ENCODE data around the gene ANKRD62. TPM values are rescaled to one million over a fixed set of nuclear protein-coding genes. Genes with fewer than 3 reads are reported as not detected.
"Not testable (repeated sequence)": the region's sequence is repeated elsewhere in the genome, so short reads cannot be mapped to it uniquely, and the experiment has no call there.

Gene ANKRD62
- total and polyA plus RNA-seq, 4 donors: not detected

- no peak overlapping the region for H3K4me3 ChIP-seq (ENCODE audit: low read length in 2 of 2)
- WGBS, 2 donors: 82 to 87% methylated on average over 3 of the region's 3 CpGs
- no peaks in the 10 kb centered on the region for H3K4me1 ChIP-seq (ENCODE audit: control insufficient read depth in 1 of 2, insufficient read depth in 2 of 2, low read length in 2 of 2)
- no peaks in the 10 kb centered on the region for H3K9me3 ChIP-seq (ENCODE audit: control insufficient read depth, low read length)
- no peak for ATAC-seq (ENCODE audit: low FRiP score)
- DNase-seq: no peak
- no peaks in the 10 kb centered on the region for H3K27me3 ChIP-seq (ENCODE audit: control insufficient read depth in 1 of 2, insufficient read depth in 2 of 2, low read length in 1 of 2)
- intact Hi-C loops (cut with DNase I): no loop called here
- H3K36me3 ChIP-seq (ENCODE audit: control insufficient read depth in 1 of 2, insufficient read depth in 2 of 2, low read length in 1 of 2): no peaks in the 10 kb centered on the region
- no peak overlapping the region for H3K27ac ChIP-seq (ENCODE audit: low read depth in 1 of 2, low read length in 2 of 2)
Observed at GRCh38 chr18:12074736-12075135, 18.9 kb upstream of the ANKRD62 start.

GRCh38 chr18:12076424-12077140, 17.1 kb upstream of the ANKRD62 start:
- H3K4me3 ChIP-seq (ENCODE audit: low read length in 2 of 2): peak overlapping the region; percentile 29 to 39
- H3K27me3 ChIP-seq (ENCODE audit: control insufficient read depth in 1 of 2, insufficient read depth in 2 of 2, low read length in 1 of 2): no peaks in the 10 kb centered on the region
- ATAC-seq (ENCODE audit: low FRiP score): peak; percentile 48
- H3K27ac ChIP-seq (ENCODE audit: low read depth in 1 of 2, low read length in 2 of 2): peak overlapping the region in 1 of 2 donors; percentile 32
- no peaks in the 10 kb centered on the region for H3K4me1 ChIP-seq (ENCODE audit: control insufficient read depth in 1 of 2, insufficient read depth in 2 of 2, low read length in 2 of 2)
- peak; percentile 46 to 71 for DNase-seq
- WGBS, 2 donors: 33 to 44% methylated on average over 22 to 52 of the region's 59 CpGs
- no peaks in the 10 kb centered on the region for H3K36me3 ChIP-seq (ENCODE audit: control insufficient read depth in 1 of 2, insufficient read depth in 2 of 2, low read length in 1 of 2)
- H3K9me3 ChIP-seq (ENCODE audit: control insufficient read depth, low read length): no peaks in the 10 kb centered on the region
- intact Hi-C loops (cut with DNase I): no loop called here

GRCh38 chr18:12077994-12078393, 15.6 kb upstream of the ANKRD62 start:
- ATAC-seq (ENCODE audit: low FRiP score); H3K4me1 ChIP-seq (ENCODE audit: control insufficient read depth in 1 of 2, insufficient read depth in 2 of 2, low read length in 2 of 2); intact Hi-C loops (cut with DNase I); H3K4me3 ChIP-seq (ENCODE audit: low read length in 2 of 2); DNase-seq; H3K9me3 ChIP-seq (ENCODE audit: control insufficient read depth, low read length); H3K36me3 ChIP-seq (ENCODE audit: control insufficient read depth in 1 of 2, insufficient read depth in 2 of 2, low read length in 1 of 2); H3K27ac ChIP-seq (ENCODE audit: low read depth in 1 of 2, low read length in 2 of 2); H3K27me3 ChIP-seq (ENCODE audit: control insufficient read depth in 1 of 2, insufficient read depth in 2 of 2, low read length in 1 of 2): not testable (repeated sequence)
- 93 to 100% methylated on average over 2 of the region's 4 CpGs for WGBS, 2 donors

GRCh38 chr18:12079491-12080237, 14.0 kb upstream of the ANKRD62 start:
- H3K4me1 ChIP-seq (ENCODE audit: control insufficient read depth in 1 of 2, insufficient read depth in 2 of 2, low read length in 2 of 2): no peaks in the 10 kb centered on the region
- H3K36me3 ChIP-seq (ENCODE audit: control insufficient read depth in 1 of 2, insufficient read depth in 2 of 2, low read length in 1 of 2): no peaks in the 10 kb centered on the region
- H3K4me3 ChIP-seq (ENCODE audit: low read length in 2 of 2): no peak overlapping the region
- H3K27me3 ChIP-seq (ENCODE audit: control insufficient read depth in 1 of 2, insufficient read depth in 2 of 2, low read length in 1 of 2): no peaks in the 10 kb centered on the region
- ATAC-seq (ENCODE audit: low FRiP score): no peak
- peak in 1 of 2 donors; percentile 54 for DNase-seq
- no peaks in the 10 kb centered on the region for H3K9me3 ChIP-seq (ENCODE audit: control insufficient read depth, low read length)
- intact Hi-C loops (cut with DNase I): no loop called here
- no peak overlapping the region for H3K27ac ChIP-seq (ENCODE audit: low read depth in 1 of 2, low read length in 2 of 2)
- 23 to 30% methylated on average over 6 of the region's 6 CpGs for WGBS, 2 donors

- no peaks in the 10 kb centered on the region for H3K36me3 ChIP-seq (ENCODE audit: control insufficient read depth in 1 of 2, insufficient read depth in 2 of 2, low read length in 1 of 2)
- H3K9me3 ChIP-seq (ENCODE audit: control insufficient read depth, low read length): no peaks in the 10 kb centered on the region
- H3K27me3 ChIP-seq (ENCODE audit: control insufficient read depth in 1 of 2, insufficient read depth in 2 of 2, low read length in 1 of 2): no peaks in the 10 kb centered on the region
- intact Hi-C loops (cut with DNase I): no loop called here
- H3K4me1 ChIP-seq (ENCODE audit: control insufficient read depth in 1 of 2, insufficient read depth in 2 of 2, low read length in 2 of 2): no peaks in the 10 kb centered on the region
- DNase-seq (no peak), ATAC-seq (ENCODE audit: low FRiP score) (no peak)
- no peak overlapping the region for H3K4me3 ChIP-seq (ENCODE audit: low read length in 2 of 2)
- no peak overlapping the region for H3K27ac ChIP-seq (ENCODE audit: low read depth in 1 of 2, low read length in 2 of 2)
- 94 to 95% methylated on average over 13 of the region's 13 CpGs for WGBS, 2 donors
Observed at GRCh38 chr18:12085136-12085535, 8.5 kb upstream of the ANKRD62 start.

GRCh38 chr18:12085786-12086185, 7.9 kb upstream of the ANKRD62 start:
- DNase-seq: no peak
- H3K27ac ChIP-seq (ENCODE audit: low read depth in 1 of 2, low read length in 2 of 2): no peak overlapping the region
- no peaks in the 10 kb centered on the region for H3K27me3 ChIP-seq (ENCODE audit: control insufficient read depth in 1 of 2, insufficient read depth in 2 of 2, low read length in 1 of 2)
- no peaks in the 10 kb centered on the region for H3K9me3 ChIP-seq (ENCODE audit: control insufficient read depth, low read length)
- H3K4me1 ChIP-seq (ENCODE audit: control insufficient read depth in 1 of 2, insufficient read depth in 2 of 2, low read length in 2 of 2): no peaks in the 10 kb centered on the region
- intact Hi-C loops (cut with DNase I): no loop called here
- H3K36me3 ChIP-seq (ENCODE audit: control insufficient read depth in 1 of 2, insufficient read depth in 2 of 2, low read length in 1 of 2): no peaks in the 10 kb centered on the region
- H3K4me3 ChIP-seq (ENCODE audit: low read length in 2 of 2): no peak overlapping the region
- 96 to 97% methylated on average over 4 of the region's 4 CpGs for WGBS, 2 donors
- no peak for ATAC-seq (ENCODE audit: low FRiP score)

- H3K4me3 ChIP-seq (ENCODE audit: low read length in 2 of 2): no peak overlapping the region
- H3K27me3 ChIP-seq (ENCODE audit: control insufficient read depth in 1 of 2, insufficient read depth in 2 of 2, low read length in 1 of 2): no peaks in the 10 kb centered on the region
- peak in 1 of 2 donors; percentile 42 for DNase-seq
- WGBS, 2 donors: 90 to 95% methylated on average over 5 of the region's 5 CpGs
- intact Hi-C loops (cut with DNase I): no loop called here
- no peak overlapping the region for H3K27ac ChIP-seq (ENCODE audit: low read depth in 1 of 2, low read length in 2 of 2)
- H3K9me3 ChIP-seq (ENCODE audit: control insufficient read depth, low read length): no peaks in the 10 kb centered on the region
- H3K36me3 ChIP-seq (ENCODE audit: control insufficient read depth in 1 of 2, insufficient read depth in 2 of 2, low read length in 1 of 2): no peaks in the 10 kb centered on the region
- no peaks in the 10 kb centered on the region for H3K4me1 ChIP-seq (ENCODE audit: control insufficient read depth in 1 of 2, insufficient read depth in 2 of 2, low read length in 2 of 2)
- peak; percentile 5 for ATAC-seq (ENCODE audit: low FRiP score)
Observed at GRCh38 chr18:12086249-12086648, 7.4 kb upstream of the ANKRD62 start.

- no peak overlapping the region for H3K27ac ChIP-seq (ENCODE audit: low read depth in 1 of 2, low read length in 2 of 2)
- H3K9me3 ChIP-seq (ENCODE audit: control insufficient read depth, low read length): no peaks in the 10 kb centered on the region
- H3K4me3 ChIP-seq (ENCODE audit: low read length in 2 of 2): no peak overlapping the region
- DNase-seq (peak in 1 of 2 donors; percentile 35), ATAC-seq (ENCODE audit: low FRiP score) (peak; percentile 31)
- intact Hi-C loops (cut with DNase I): no loop called here
- H3K4me1 ChIP-seq (ENCODE audit: control insufficient read depth in 1 of 2, insufficient read depth in 2 of 2, low read length in 2 of 2): no peaks in the 10 kb centered on the region
- no peaks in the 10 kb centered on the region for H3K36me3 ChIP-seq (ENCODE audit: control insufficient read depth in 1 of 2, insufficient read depth in 2 of 2, low read length in 1 of 2)
- 96 to 97% methylated on average over 18 of the region's 18 CpGs for WGBS, 2 donors
- H3K27me3 ChIP-seq (ENCODE audit: control insufficient read depth in 1 of 2, insufficient read depth in 2 of 2, low read length in 1 of 2): no peaks in the 10 kb centered on the region
Observed at GRCh38 chr18:12086677-12087470, 6.8 kb upstream of the ANKRD62 start.

Measured in aorta (tissue), 5 donors.